ENCODE data around the gene PFKL. TPM values are rescaled to one million over a fixed set of nuclear protein-coding genes. Genes with fewer than 3 reads are reported as not detected.

The PFKL gene
- total RNA-seq, 1 experiment from 2014 or later = 67.5 TPM

DNA sequence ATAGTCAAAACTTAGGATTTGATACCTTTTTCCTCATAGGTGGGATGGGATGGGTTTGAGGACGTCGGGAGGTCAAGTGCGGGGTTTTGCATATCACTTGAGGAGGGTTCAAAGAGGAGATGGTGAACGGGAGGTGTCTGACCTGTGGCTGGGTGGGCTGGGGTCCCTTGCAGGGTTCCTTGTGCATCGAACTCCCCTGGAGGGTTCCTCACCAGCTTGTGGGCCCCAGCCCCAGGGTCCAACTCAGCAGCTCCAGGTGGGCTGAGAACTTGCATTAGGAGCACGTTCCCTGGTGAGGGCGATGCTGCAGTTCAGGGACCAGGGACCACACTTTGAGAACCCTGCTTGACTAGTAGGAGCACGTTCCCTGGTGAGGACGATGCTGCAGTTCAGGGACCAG, 76.8 kb downstream of the PFKL start:
- Histone ChIP-seq H2AFZ (no peak overlapping the region), H3K9me2 (ENCODE audit: insufficient read depth) (no peaks in the 10 kb centered on the region), H3K4me3 (no peak overlapping the region), H3K36me3 (ENCODE audit: low read depth) (no peaks in the 10 kb centered on the region), H4K20me1 (ENCODE audit: insufficient read depth) (no peaks in the 10 kb centered on the region), H3K9me3 (ENCODE audit: insufficient read depth, low read depth) (no peaks in the 10 kb centered on the region), H3K4me1 (replicated peaks; ENCODE audit: insufficient read depth) (no peaks in the 10 kb centered on the region), H3K27ac (no peak overlapping the region), H3K27me3 (ENCODE audit: insufficient read depth, low read depth) (peaks cover 93% of the 10 kb centered on the region), H3F3A (ENCODE audit: insufficient read depth, low read depth) (no peaks in the 10 kb centered on the region), H3K79me2 (ENCODE audit: low read depth) (no peaks in the 10 kb centered on the region), H3K4me2 (no peak overlapping the region)
- intact Hi-C loops (cut with micrococcal nuclease; ENCODE audit: unreplicated experiment) = no loop called here
- TF ChIP-seq EZH2 (IDR thresholded peaks at IDR 0.05; ENCODE audit: low read depth) (no peak), CTCF (conservative IDR thresholded peaks at IDR 0.05) (no peak)
- no TSS peak for BruUV-seq (replicated peaks)
- CTCF ChIA-PET = no interaction called here
- POLR2A ChIA-PET (ENCODE audit: unreplicated experiment) = no interaction called here
- no peak for DNase-seq

Other genes starting within 250 kb of the PFKL start
- 22.6 and 22.9 TPM in 2 replicates for gene PWP2, start 192.7 kb upstream of the PFKL start, total RNA-seq (2021)
- 49.1 and 67.7 TPM in 2 replicates for gene GATD3, start 166.4 kb upstream of the PFKL start, total RNA-seq (2021)
- 2.9 and 3.9 TPM in 2 replicates for gene ICOSLG, start 59.1 kb upstream of the PFKL start, total RNA-seq (2021)
- gene DNMT3L, start 38.2 kb upstream of the PFKL start, total RNA-seq (2021) = not detected in 2 replicates
- gene AIRE, start 14.2 kb upstream of the PFKL start, total RNA-seq (2021) = not detected in 2 replicates
- gene CFAP410, start 39.3 kb downstream of the PFKL start, total RNA-seq (2021) = 12.5 and 23.9 TPM in 2 replicates
- not detected in 2 replicates for gene TRPM2, start 53.6 kb downstream of the PFKL start, total RNA-seq (2021)
- gene LRRC3, start 155.5 kb downstream of the PFKL start, total RNA-seq (2021) = 0.35 and 0.48 TPM in 2 replicates
- gene KRTAP10-1, start 240.1 kb downstream of the PFKL start, total RNA-seq (2021) = not detected in 2 replicates

All from PC-9 (cell line).